NCI-H510A (cell line): Measurements from ENCODE around the gene RAD51D.
"Not testable (repeated sequence)": the region's sequence is repeated elsewhere in the genome, so short reads cannot be mapped to it uniquely, and the experiment has no call there.

Experiments used
- DNase-seq: peaks from one replicate; lab custom pipeline; 2025; lab: John Stamatoyannopoulos, UW

RAD51D gene

GRCh38 chr17:35119370-35120165 is at the start of gene RAD51D:
Gene RAD51D, minus strand, starts transcription at chr17:35119860. Its CDS starts 247 bp downstream, at chr17:35119613.
- DNase-seq: peak; percentile 71

GRCh38 chr17:35167666-35168065 is 48.0 kb upstream of the RAD51D start:
- no peak for DNase-seq

GRCh38 chr17:35167046-35167445 is 47.4 kb upstream of the RAD51D start:
- no peak for DNase-seq

GRCh38 chr17:35166526-35166925 is 46.9 kb upstream of the RAD51D start:
- no peak for DNase-seq

- no peak for DNase-seq
These were observed 45.1 kb upstream of the RAD51D start for GRCh38 chr17:35164716-35165115.

GRCh38 chr17:35163886-35164285 is 44.2 kb upstream of the RAD51D start:
- no peak for DNase-seq

GRCh38 chr17:35162755-35163154 is 43.1 kb upstream of the RAD51D start:
- DNase-seq: no peak

GRCh38 chr17:35161281-35161761 is 41.7 kb upstream of the RAD51D start:
- no peak for DNase-seq

- no peak for DNase-seq
These were observed 40.9 kb upstream of the RAD51D start for GRCh38 chr17:35160354-35161201.

GRCh38 chr17:35159940-35160339 is 40.3 kb upstream of the RAD51D start:
- no peak for DNase-seq

GRCh38 chr17:35155246-35155645 is 35.6 kb upstream of the RAD51D start:
- no peak for DNase-seq

- DNase-seq: no peak
These were observed 34.8 kb upstream of the RAD51D start for GRCh38 chr17:35154196-35155165.

- no peak for DNase-seq
These were observed 32.9 kb upstream of the RAD51D start for GRCh38 chr17:35152421-35153140.

- DNase-seq: not testable (repeated sequence)
These were observed 31.4 kb upstream of the RAD51D start for GRCh38 chr17:35151080-35151479.

- no peak for DNase-seq
These were observed 30.3 kb upstream of the RAD51D start for GRCh38 chr17:35149941-35150340.

- DNase-seq: no peak
These were observed 28.5 kb upstream of the RAD51D start for GRCh38 chr17:35148144-35148543.

GRCh38 chr17:35147375-35147905 is 27.8 kb upstream of the RAD51D start, which contains the start of gene UNC45B:
Gene UNC45B, plus strand, starts transcription at chr17:35147817. Its CDS starts 447 bp downstream, at chr17:35148264.
- no peak for DNase-seq

GRCh38 chr17:35146214-35146833 is 26.7 kb upstream of the RAD51D start:
- DNase-seq: no peak

GRCh38 chr17:35144840-35145239 is 25.2 kb upstream of the RAD51D start:
- DNase-seq: no peak

GRCh38 chr17:35142467-35142796 is 22.8 kb upstream of the RAD51D start:
- DNase-seq: no peak
